NCI-H1105 treated with DMSO at 0.1 percent for 48 hours (cell line): ENCODE results near the gene MOV10.
"Not testable (repeated sequence)": the region's sequence is repeated elsewhere in the genome, so short reads cannot be mapped to it uniquely, and the experiment has no call there.

ENCODE experiments used
- DNase-seq: peaks from one replicate; lab custom pipeline; 2025; lab: John Stamatoyannopoulos, UW

MOV10 gene

DNA sequence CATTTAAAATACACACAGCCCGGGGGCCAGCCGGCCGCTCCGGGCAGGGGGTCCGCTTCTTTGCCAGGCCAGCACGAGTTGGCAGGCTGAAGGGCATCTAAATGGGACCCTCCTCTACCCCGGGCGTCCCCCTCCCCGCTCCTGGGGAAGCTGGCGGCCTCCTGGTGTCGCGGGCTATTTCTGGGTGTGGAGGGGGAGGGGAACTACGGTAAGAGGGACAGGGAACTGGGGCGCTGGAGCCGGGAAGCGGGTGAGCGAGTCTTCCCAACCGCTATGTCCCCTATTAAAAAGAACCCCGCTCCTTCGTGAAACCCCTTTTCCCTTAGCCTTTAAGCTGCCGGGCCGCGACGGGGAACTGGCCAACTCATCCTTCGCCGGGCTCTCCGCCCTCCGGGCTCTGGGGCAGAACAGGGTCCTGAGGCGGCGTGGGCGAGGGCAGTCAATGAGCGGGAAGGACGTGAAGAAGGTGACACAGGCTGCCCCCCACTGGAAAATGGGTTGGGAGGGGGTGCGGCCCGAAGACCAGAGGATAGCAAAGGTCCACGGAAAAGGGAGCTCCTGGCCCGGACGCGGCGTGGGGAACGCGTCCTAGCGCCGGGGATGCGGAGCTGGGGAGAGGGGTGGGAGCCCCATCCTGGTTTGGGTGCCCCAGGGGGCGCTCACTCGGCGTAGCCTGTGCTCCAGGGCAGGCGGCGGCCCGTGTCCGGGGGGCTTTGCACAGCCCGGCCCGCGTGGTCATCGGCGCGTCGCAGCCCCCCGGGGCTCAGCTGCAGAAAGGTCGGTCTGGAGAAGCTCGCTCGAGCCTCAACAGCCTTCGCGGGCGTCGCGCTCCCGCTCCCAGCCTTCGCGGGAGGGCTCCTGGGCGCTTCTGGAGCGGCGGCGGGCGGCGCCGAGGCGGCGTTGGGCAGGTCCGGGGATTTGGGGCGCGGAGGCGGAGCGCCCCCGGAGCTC, 40.1 kb downstream of the MOV10 start:
- DNase-seq, result no peak

DNA sequence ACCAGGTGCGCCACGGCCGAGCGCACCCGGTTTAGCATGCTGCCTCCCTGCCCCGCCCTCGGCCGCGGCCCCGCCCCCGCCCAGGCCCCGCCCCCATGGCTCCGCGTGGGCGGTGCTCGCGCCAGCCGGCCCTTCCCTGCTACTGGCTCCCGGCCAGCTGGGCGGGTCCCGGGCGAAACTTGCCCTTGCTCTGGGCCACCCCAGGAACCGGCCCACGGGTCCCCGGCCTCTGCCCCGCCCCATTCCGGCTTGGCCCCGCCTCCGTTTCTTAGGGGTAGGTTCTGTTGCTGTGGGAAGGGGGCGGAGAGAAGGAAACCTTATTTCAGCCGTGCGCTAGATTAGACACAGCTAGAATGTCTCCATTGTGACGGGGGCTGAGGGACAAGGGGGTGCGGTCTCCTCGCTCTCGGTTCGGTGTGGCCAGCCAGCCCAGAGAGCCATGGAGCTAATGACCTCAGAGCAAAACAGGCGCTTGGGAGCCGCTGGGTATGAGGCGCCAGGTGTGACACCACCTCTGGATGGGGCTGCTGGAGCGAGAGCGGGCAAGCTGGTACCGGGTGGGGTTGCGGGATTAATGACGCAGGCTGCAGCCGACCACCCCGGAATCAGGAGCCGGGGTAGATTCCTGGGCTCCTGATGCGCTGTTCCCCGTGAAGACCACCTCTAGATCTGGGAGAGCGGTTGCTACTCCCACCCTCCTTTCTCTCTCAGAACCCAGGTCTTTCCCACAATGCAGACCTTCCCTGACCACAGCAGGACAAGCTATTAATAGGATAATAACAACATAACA, 41.0 kb downstream of the MOV10 start, which contains the start of gene PPM1J:
PPM1J (minus strand) TSS at position 69 of the 790 bp plus-strand sequence; CDS start at position 38, 31 bp downstream.
- DNase-seq, result peak; percentile 80

DNA sequence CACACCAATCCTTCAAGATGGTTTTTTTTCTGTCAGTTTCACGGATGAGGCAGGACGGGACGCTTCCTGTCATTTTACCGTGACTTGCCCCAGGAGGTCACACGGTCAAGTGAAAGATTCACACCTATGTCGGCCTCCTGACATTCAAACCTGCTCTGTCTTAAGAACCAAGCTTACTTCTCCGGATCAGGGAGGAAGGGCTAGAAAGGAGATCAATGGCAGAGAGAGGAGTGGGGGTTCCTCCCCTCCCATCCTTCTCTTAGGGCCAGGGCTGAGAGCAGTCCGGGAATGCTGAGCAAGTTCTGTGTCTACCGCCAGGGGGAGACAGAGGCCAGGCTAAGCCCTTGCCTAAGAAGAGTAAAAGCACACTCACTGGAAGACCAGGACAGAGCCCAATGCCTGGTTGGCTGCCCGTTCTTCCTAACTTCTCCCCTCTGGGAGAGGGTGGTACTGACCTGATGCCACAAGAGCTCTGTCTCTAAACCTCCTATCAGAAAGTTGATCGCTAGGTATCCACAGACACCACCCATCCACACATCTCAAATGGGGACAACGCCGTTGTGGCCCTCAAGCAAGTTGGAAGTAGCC, 41.8 kb downstream of the MOV10 start:
- DNase-seq, result peak; percentile 81

DNA sequence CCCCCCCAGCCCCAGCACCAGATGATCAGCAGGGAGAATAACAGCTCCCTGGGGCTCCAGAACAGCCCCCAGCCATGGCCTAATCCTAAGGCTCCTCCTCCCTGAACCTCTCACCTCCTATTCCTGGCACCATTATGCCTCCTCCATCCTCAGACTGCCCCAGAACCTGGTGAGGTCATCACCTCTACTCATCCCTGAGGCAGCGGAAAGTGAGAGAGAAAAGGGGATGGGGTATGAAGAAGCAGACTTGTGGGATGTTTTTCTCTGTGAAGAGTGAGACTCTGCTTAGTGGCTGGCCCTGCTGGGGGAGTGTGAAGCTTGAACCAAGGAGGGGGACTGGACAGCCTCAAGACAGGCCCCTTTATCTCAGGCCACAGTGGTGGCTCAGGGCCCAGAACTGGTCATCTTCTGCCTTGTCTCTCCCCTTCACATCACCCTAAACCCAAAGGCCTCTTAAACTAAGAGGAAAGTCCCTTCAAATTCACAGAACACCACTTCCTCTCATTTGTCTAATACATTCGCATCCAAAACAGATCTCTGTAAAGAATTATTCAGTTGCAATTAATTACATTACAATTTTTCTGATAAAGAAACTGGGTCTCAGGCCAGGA, 42.9 kb downstream of the MOV10 start:
- no peak for DNase-seq

DNA sequence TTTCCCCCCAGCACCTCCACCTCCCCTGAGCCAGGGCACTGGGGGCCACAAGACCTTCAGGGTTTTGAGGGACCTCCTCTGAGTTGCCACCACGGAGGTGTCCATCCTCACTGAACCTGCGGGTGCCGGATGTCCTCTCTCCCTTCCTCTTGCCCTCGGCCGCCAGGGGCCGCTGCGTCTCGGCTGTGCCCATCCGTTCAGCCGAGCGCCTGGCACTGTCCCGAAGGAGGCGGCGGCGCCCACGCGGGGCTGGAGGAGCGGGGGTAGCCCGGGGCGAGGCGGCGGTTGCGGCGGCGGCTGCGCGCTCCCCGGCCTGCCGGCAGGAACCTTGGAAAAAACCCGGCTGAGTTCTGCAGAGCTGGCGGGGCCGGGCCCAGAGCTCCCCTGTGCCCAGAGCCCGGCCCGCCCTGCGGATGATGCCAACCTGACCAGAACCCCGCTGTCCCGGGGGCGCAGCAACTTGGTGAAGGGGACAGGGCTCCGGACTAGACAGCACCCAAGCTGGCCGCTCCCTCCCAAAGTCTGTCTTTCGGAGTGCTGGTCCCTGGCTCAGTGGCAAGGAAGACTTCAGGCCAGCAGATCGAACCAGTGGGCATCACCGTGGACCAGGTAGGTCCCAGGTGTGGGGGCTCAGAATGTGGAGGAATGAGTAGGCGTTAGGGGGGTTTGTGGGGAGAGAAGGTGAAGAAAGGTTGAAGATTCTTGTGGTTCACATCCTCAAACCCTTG, 44.4 kb downstream of the MOV10 start:
- DNase-seq, result peak; percentile 37

DNA sequence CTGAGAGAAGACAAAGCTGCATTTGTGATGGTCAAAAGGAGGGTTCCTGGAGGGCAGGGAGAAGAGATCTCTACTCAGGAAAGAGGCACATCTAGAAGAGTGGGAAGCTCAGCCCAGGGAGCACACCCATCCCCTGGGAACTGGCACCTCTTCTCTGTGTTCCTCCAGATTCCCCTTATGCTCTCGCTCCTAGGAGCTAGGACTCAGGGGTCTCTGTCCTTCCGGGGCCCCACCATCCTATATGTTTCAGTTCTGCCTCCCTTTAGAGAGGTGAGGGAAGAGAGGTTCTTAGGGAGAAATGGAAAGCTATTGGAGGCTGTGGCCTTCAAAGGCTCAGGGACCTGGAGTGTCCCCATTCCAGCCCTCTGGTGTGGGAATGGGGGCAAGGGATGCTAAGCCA, 45.2 kb downstream of the MOV10 start:
- DNase-seq, result no peak

DNA sequence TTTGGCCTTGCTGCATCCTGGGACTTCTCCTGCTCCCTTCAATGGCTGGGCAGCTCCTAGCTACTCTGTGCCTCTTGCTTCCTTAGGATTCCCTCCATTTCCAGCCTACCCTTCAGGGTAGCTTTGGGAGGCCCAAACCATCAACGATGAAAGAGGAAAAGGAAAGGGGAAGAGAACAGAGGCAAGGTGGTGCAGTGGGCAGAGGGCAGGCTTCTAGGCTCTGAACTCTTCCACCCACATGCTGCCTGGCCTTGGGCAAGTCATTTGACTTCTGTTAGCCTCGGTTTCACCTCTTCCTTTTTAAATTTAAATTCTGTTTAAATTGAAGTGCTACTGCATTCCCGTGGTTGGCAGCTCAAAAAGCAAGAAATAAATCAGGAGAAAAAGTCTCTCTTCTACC, 46.3 kb downstream of the MOV10 start:
- DNase-seq, result no peak

DNA sequence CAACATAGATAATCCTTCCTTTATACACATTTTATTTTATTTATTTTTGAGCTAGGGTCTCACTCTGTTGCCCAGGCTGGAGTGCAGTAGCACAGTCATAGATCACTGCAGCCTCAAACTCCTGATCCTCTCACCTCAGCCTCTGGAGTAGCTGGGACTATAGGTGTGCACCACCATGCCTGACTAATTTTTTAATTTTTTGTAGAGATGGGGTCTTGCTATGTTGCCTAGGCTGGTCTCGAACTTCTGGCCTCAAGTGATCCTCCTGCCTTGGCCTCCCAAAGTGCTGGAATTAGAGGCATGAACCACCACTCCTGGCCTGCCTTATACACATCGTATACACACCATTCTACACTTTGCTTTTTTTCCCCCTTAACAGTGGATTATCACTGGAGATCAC, 46.8 kb downstream of the MOV10 start:
- not testable (repeated sequence) for DNase-seq

DNA sequence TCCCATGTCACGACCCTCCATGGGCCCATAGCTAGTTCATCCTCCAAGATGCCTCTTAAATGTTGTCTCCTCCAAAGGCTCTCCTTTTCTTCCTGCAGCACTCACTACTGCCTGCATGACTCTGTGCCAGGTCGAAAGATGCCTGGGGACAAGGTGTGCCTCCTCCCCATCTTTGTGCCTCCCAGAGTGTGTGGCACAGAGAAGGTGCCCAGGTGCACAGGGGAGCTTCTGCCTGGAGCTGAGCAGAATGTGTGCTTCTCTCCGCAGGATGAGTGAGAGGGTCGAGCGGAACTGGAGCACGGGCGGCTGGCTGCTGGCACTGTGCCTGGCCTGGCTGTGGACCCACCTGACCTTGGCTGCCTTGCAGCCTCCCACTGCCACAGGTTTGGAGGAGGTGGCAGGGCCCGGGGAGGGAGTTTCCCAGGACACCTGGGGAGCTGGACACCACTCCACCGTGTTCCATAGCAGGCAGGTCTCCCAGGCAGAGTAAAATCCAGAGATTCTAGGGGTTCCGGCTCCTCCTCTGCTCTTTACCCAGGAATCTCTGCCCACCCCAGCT, 47.6 kb downstream of the MOV10 start:
- no peak for DNase-seq

DNA sequence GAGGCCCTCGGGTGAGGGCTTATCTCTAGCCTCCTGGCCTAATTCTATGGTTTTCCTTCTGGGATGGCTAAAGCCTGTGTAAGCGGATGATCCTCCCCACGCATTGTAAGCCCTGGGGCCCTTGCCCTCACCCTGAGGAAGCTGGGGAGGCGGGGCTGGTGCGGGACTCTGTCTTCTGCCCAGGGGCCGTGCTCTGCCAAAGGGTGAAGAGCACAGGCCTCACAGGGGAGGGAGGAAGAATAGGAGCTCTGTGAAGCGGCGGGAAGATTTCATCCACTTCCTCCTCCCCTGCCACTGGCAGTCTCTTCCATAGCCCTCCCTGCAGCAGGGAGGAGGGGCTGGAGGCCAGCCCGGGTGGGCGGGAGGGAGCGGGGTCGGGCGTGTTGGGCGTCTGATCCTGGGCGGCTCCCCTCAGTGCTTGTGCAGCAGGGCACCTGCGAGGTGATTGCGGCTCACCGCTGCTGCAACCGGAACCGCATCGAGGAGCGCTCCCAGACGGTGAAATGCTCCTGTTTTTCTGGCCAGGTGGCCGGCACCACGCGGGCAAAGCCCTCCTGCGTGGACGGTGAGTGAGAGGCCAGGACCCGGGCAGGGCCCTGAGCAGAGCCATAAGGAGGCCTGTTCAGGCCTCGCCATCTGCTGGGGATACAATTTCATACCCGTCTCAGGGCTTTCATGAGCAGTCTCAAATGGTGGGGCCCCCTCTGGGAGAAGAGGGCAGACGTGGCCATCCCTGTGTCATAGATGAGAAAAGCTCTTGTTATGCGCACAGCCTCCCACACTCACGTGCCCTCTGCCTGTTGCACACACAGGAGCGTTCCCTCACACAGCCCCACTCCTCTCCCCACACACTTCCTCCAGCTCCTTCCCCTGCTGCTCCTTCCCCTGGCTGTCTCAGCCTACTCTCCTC, 48.4 kb downstream of the MOV10 start:
- no peak for DNase-seq

DNA sequence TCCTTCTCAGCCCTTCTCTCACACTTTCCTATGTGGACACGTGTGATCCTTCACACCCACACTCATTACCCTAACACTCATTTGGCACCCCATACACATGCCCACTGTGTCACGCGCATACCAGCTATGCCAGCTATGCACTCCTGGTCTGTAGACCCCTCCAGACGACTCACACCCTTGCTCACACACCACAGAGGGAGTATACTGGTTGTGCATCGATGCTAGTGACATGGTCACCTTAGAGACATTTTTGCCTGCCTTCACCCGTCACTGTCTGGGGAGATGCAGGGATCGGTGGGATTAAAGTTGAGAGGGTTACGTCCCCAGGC, 49.0 kb downstream of the MOV10 start:
- DNase-seq, result no peak

DNA sequence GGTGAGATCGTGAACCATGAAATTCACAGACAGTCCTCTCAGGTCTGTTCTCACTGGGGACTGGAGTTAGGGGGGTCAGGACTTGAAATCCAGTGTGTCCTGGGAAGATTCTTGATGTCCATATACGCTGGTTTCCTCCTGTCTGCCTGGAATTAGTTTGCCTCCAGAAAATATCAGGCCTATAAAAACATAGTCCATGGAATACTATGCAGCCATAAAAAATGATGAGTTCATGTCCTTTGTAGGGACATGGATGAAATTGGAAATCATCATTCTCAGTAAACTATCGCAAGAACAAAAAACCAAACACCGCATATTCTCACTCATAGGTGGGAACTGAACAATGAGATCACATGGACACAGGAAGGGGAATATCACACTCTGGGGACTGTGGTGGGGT, 49.8 kb downstream of the MOV10 start:
- not testable (repeated sequence) for DNase-seq

DNA sequence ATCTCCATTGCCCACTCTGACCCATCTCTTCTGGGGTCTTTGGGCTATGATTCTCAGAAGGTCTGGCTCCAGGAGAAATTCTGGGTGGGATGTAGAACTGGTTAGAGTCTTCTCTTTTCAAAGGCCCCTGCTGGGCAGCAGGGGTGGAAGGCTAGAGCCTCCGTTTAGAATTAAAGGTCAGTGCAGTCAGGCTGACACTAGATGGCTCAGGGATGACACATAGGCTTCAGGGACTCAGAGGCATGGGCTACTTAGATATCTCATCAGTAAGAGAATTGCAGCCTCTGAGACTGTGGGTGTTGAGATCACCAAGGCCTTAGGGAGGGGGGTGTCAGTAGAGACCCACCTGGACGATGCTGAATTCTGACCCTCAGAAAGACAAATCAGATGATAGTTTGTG, 53.3 kb downstream of the MOV10 start:
- no peak for DNase-seq

DNA sequence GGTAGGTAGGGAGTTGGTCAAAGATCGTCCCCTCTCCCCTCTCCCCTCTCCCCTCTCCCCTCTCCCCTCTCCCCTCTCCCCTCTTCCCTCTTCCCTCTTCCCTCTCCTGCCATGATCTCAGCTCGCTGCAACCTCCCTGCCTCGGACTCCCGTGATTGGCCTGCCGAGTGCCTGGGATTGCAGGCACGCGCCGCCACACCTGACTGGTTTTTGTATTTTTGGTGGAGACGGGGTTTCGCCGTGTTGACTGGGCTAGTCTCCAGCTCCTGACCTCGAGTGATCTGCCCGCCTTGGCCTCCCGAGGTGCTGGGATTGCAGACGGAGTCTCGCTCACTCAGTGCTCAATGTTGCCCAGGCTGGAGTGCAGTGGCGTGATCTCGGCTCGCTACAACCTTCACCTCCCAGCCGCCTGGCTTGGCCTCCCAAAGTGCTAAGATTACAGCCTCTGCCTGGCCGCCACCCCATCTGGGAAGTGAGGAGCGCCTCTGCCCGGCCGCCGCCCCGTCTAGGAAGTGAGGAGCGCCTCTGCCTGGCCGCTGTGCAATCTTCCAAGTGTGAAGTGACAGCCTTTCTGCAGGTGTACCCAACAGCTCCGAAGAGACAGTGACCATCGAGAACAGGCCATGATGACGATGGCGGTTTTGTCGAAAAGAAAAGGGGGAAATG, 54.0 kb downstream of the MOV10 start:
- not testable (repeated sequence) for DNase-seq

DNA sequence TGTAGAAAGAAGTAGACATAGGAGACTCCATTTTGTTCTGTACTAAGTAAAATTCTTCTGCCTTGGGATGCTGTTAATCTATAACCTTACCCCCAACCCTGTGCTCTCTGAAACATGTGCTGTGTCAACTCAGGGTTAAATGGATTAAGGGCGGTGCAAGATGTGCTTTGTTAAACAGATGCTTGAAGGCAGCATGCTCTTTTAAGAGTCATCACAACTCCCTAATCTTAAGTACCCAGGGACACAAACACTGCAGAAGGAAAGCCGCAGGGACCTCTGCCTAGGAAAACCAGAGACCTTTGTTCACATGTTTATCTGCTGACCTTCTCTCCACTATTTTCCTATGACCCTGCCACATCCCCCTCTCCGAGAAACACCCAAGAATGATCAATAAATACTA, 54.6 kb downstream of the MOV10 start:
- DNase-seq, result not testable (repeated sequence)

DNA sequence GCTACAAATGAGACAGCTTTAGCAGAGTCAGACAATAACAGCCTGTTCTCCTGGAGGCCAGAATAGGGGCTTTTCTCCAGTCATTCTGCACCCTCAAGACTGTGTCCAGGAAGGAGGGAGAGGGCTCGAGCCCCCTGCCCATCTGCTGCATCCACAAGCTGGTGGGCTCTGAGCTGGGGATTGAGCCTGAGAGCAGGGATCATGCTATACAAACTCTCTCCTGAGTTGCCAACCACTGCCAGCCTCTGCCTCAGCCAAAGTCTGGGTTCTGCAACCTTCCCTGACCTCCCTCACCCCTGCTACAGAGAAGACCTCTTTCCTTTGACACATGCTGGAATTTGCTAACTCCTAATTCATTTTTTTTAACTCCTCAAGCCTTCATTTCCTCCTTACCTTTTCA, 55.5 kb downstream of the MOV10 start:
- DNase-seq, result no peak

DNA sequence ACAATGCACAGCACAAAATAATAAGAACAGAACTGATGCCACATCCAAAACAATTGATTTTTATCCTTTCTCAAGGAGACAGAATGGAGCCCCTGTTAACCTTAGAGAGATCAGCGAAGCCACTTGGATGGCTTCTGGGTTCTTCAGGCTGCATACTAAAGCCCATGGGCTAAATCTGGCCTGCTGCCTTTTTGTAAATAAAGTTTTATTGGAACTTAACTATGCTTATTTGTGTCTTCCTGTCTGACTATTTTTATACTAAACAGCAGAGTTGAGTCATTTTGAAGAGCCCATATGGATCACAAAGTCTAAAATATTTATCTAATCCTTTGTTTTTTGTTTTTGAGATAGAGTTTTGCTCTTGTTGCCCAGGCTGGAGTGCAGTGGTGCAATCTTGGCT, 57.0 kb downstream of the MOV10 start:
- DNase-seq, result no peak

DNA sequence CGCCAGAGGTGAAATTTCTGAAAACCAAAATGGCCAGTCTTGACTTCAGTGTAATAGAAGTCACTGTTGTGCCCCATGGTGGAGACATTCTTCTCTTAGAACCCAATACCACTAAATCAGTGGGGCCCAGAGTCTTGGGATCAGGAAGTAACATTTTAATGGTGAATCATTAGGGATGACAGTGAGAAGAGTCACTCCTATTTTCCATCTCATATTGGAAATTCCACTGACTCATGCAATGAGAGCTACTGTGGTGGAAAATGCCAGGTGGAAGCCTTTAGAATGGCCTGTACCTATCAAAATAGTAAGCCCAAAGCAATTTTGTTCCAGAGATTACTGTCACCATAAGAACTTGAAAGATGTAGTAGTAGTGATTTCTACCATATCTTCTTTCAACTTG, 61.3 kb downstream of the MOV10 start:
- DNase-seq, result no peak

DNA sequence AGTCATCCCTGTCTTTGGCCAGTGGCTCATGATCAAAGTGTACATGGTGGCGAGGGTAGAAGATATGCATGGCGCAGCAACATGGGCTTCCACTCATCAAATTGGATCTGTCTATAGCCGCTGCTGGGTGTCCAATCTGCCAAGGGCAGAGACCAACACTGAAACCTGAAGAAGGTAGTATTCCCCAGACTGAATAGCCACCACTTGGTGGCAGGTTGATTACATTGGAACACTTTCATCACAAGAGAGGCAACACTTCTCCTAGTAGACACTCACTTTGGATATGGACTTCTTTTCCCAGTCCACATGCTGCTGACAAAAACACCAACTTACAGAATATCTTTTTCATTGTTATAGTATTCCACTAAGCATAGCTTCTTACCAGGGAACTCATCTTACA, 63.1 kb downstream of the MOV10 start:
- DNase-seq, result no peak
